HepG2 (cell line): ENCODE data around the gene CRY1. TPM values are rescaled to one million over a fixed set of nuclear protein-coding genes. Genes with fewer than 3 reads are reported as not detected.
A peak's percentile ranks its signal among the peaks of the same experiment; 100 is the strongest.

Experiments
- CBX2 ChIP-seq, 2 experiments: fragments of 200-600 bp in 1 of 2; sonication (generic); formaldehyde crosslinking in 1 of 2; IDR thresholded peaks; 2 replicates each; pipeline versions ENCODE4 v1.7.0 to v1.8.1; 2018 to 2022; ENCODE audit warnings: low read depth in 2 of 2, low read length in 1 of 2, mild to moderate bottlenecking in 1 of 2, missing genetic modification reagents in 1 of 2
- CSRNP1 ChIP-seq: sonication (generic); formaldehyde crosslinking; IDR thresholded peaks from 2 replicates; pipeline ENCODE4 v1.8.1; 2023; ENCODE audit warnings: mild to moderate bottlenecking, missing genetic modification reagents
- DMAP1 ChIP-seq: IDR thresholded peaks from 2 replicates; pipeline ENCODE4 v1.6.1; 2016
- GATA4 ChIP-seq: sonication (generic); IDR thresholded peaks from 2 replicates; pipeline ENCODE4 v1.6.1; 2016; ENCODE audit warnings: antibody characterized with exemption, low read depth, borderline replicate concordance
- KLF16 ChIP-seq, 2 experiments: sonication (generic) in 1 of 2; formaldehyde crosslinking in 1 of 2; IDR thresholded peaks; 2 replicates each; pipeline versions ENCODE4 v1.6.1 to v1.8.0; 2016 to 2023; ENCODE audit warnings: missing genetic modification reagents in 2 of 2, missing compliant biosample characterization in 1 of 2
- MAFF ChIP-seq: IDR thresholded peaks from 2 replicates; pipeline ENCODE4 v1.6.1; 2011; ENCODE audit warnings: low read depth, low read length, improper control_type of control experiment
- NAIF1 ChIP-seq: sonication (generic); formaldehyde crosslinking; IDR thresholded peaks from 2 replicates; pipeline ENCODE4 v1.5.0; 2020; ENCODE audit warnings: mild to moderate bottlenecking, missing genetic modification reagents, borderline replicate concordance
- NCOA1 ChIP-seq: sonication (generic); formaldehyde crosslinking; IDR thresholded peaks from 2 replicates; pipeline ENCODE4 v1.9.0; 2021; ENCODE audit warnings: missing genetic modification reagents
- PRDM10 ChIP-seq: sonication (generic); formaldehyde crosslinking; IDR thresholded peaks from 2 replicates; pipeline ENCODE4 v1.4.0; 2020; ENCODE audit warnings: low read depth, missing genetic modification reagents
- RNF219 ChIP-seq: sonication (generic); formaldehyde crosslinking; IDR thresholded peaks from 2 replicates; pipeline ENCODE4 v1.5.0; 2020; ENCODE audit warnings: mild to moderate bottlenecking, missing genetic modification reagents
- TERF1 ChIP-seq: sonication (generic); formaldehyde crosslinking; IDR thresholded peaks from 2 replicates; pipeline ENCODE4 v1.8.0; 2022; ENCODE audit warnings: mild to moderate bottlenecking, missing genetic modification reagents, moderate library complexity
- THAP8 ChIP-seq: sonication (generic); formaldehyde crosslinking; IDR thresholded peaks from 2 replicates; pipeline ENCODE4 v1.5.1; 2020; ENCODE audit warnings: missing genetic modification reagents, mild to moderate bottlenecking, borderline replicate concordance
- ZNF264 ChIP-seq: sonication (generic); formaldehyde crosslinking; IDR thresholded peaks from 2 replicates; pipeline ENCODE4 v1.4.0; 2020; ENCODE audit warnings: missing genetic modification reagents
- ZNF44 ChIP-seq: sonication (generic); formaldehyde crosslinking; IDR thresholded peaks from 2 replicates; pipeline ENCODE4 v1.5.1; 2020; ENCODE audit warnings: mild to moderate bottlenecking, missing genetic modification reagents
- ZNF543 ChIP-seq: sonication (generic); formaldehyde crosslinking; IDR thresholded peaks from 2 replicates; pipeline ENCODE4 v1.4.0; 2020; ENCODE audit warnings: mild to moderate bottlenecking, missing genetic modification reagents
- ZNF567 ChIP-seq: sonication (generic); formaldehyde crosslinking; IDR thresholded peaks from 2 replicates; pipeline ENCODE4 v1.8.1; 2023; ENCODE audit warnings: mild to moderate bottlenecking, missing genetic modification reagents, borderline replicate concordance
- ZNF7 ChIP-seq: IDR thresholded peaks from 2 replicates; pipeline ENCODE4 v1.6.1; 2016; ENCODE audit warnings: missing biosample characterization, missing genetic modification reagents
- ZNF720 ChIP-seq: sonication (generic); formaldehyde crosslinking; IDR thresholded peaks from 2 replicates; pipeline ENCODE4 v1.4.0; 2020; ENCODE audit warnings: missing genetic modification reagents
- ZSCAN25 ChIP-seq: sonication (generic); formaldehyde crosslinking; IDR thresholded peaks from 2 replicates; pipeline ENCODE4 v1.8.0; 2022; ENCODE audit warnings: mild to moderate bottlenecking, missing genetic modification reagents
- polyA plus RNA-seq, 8 experiments: library from polyadenylated mRNA; depleted of rRNA in 3 of 8; stranded (reverse) in 7 of 8; unstranded in 1 of 8; fragments of >200 nt; fragmentation: Illumina TruSeq in 4 of 8; extraction: Trizol in 4 of 8; gene quantifications; 2 replicates each; pipeline versions ENCODE4 v1.2.1 to v1.2.3, GENCODE V29; 2011 to 2016; ENCODE audit warnings: low read depth in 4 of 8, missing spikeins in 1 of 8, mixed read lengths in 1 of 8; ENCODE audit not compliant: insufficient read depth in 1 of 8
- total RNA-seq, 5 experiments: library from RNA; depleted of rRNA; stranded (reverse); fragments of >200 nt; fragmentation: Illumina TruSeq; extraction: Trizol; gene quantifications; 2 replicates each; pipeline ENCODE4 v1.2.3, GENCODE V29; 2016; ENCODE audit warnings: low read depth in 1 of 5

CRY1 gene
- total and polyA plus RNA-seq, 2 of the 13 experiments (the other 11 are each of a cell fraction or from before 2014, with no cell fraction given) = 11.4 to 13.9 TPM

GRCh38 chr12:106955377-106956047, 137.8 kb downstream of the CRY1 start, which contains the start of gene TMEM263 (continued):
- TF ChIP-seq GATA4 = peak; percentile 48; the same call in 1 of the 2 replicates
- TF ChIP-seq PRDM10 = no peak
- TF ChIP-seq CBX2 (IDR thresholded peaks at IDR 0.05; ENCODE audit: low read depth, low read length) = no peak
- TF ChIP-seq CBX2 (CRISPR knock-in tag; IDR thresholded peaks at IDR 0.05; ENCODE audit: low read depth) = no peak
- no peak for TF ChIP-seq ZNF543
- TF ChIP-seq ZNF720 (CRISPR knock-in tag) = no peak
- no peak for TF ChIP-seq TERF1 (CRISPR knock-in tag)
- TF ChIP-seq NCOA1 = no peak
- TF ChIP-seq ZNF7 = no peak
- no peak for TF ChIP-seq MAFF
- TF ChIP-seq DMAP1 (CRISPR knock-in tag) = peak; percentile 90
- TF ChIP-seq ZNF264 (CRISPR knock-in tag) = no peak
- TF ChIP-seq NAIF1 (CRISPR knock-in tag) = 0 out of 2 replicates have a peak, but pooled peaks have one; percentile 58
- TF ChIP-seq ZSCAN25 (CRISPR knock-in tag) = no peak
- no peak for TF ChIP-seq ZNF44
- 0 out of 2 replicates have a peak, but pooled peaks have one; percentile 23 for TF ChIP-seq ZNF567
- TF ChIP-seq RNF219 (CRISPR knock-in tag) = no peak
- TF ChIP-seq KLF16 (CRISPR knock-in tag; IDR thresholded peaks at IDR 0.05) = no peak; a peak in 1 of 4 replicates
- TF ChIP-seq THAP8 (CRISPR knock-in tag) = no peak
- peak; percentile 80 for TF ChIP-seq CSRNP1 (CRISPR knock-in tag)
